ENCODE results near the gene CYP3A4.

DNA sequence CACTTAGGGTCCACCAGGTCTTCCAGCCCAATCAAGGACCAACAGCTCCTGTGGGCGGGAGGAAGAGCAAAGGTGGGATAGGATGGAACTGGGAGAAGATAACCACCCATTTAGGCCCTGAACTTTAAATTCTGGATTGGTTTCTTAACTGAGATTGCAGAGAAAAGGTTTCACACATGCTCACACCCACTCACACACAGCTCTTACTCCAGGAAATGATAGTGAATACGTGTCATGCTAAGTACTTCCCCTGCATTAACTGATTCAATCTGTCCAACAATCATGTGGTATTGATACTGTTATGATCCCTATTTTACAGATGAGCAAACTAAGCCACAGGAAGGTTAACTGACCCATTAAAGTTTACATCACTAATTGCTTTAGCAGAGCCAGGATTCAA lies 4.6 kb upstream of the CYP3A4 start:
- TF ChIP-seq, protein P1, sequence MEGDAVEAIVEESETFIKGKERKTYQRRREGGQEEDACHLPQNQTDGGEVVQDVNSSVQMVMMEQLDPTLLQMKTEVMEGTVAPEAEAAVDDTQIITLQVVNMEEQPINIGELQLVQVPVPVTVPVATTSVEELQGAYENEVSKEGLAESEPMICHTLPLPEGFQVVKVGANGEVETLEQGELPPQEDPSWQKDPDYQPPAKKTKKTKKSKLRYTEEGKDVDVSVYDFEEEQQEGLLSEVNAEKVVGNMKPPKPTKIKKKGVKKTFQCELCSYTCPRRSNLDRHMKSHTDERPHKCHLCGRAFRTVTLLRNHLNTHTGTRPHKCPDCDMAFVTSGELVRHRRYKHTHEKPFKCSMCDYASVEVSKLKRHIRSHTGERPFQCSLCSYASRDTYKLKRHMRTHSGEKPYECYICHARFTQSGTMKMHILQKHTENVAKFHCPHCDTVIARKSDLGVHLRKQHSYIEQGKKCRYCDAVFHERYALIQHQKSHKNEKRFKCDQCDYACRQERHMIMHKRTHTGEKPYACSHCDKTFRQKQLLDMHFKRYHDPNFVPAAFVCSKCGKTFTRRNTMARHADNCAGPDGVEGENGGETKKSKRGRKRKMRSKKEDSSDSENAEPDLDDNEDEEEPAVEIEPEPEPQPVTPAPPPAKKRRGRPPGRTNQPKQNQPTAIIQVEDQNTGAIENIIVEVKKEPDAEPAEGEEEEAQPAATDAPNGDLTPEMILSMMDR (IDR thresholded peaks at IDR 0.05) = no peak
- no peak for TF ChIP-seq POLR2A (IDR thresholded peaks at IDR 0.05)

Measured in tibial nerve (tissue), 3 donors.